Fibroblast of skin of right biceps (primary cell): Measurements from ENCODE around the gene TUBB4B.

Experiments
- DNase-seq: peaks from one replicate; pipeline ENCODE4 v3.0.0-alpha.2; 2013

The TUBB4B gene

DNA sequence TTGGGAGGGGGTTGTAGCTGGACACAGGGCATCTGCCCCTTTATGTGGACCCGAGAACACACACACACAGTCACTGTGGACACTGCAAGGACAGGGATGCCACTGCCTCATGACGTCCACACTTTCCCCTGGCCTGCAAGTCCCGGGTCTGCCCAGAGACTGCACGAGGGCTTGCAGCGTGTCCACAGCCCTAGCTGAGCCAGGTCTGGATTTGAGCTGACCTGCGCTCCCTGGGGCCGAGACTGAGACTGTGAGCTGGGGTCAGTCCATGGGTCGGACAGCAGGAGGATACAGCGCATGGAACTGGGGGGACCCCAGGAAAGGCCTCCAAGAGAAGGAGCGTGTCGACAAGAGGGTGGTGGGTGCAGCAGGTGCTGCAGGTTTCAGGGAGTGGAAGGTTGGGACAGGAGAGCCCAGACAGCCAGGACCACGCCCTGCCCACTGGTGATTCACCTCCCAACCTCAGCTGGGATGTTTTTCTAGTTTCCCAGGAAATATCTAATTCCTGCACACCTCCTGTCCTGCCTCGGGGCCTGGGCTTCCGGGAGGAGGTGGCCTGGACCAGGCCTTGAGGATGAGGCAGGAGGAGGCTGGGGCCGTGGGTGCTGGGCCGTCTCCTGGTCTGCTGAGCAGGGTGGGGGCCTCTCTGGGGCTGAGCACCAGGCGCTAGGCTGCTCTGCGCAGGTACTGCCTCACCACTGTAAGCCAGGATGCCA, 14.6 kb upstream of the TUBB4B start:
- DNase-seq = no peak

DNA sequence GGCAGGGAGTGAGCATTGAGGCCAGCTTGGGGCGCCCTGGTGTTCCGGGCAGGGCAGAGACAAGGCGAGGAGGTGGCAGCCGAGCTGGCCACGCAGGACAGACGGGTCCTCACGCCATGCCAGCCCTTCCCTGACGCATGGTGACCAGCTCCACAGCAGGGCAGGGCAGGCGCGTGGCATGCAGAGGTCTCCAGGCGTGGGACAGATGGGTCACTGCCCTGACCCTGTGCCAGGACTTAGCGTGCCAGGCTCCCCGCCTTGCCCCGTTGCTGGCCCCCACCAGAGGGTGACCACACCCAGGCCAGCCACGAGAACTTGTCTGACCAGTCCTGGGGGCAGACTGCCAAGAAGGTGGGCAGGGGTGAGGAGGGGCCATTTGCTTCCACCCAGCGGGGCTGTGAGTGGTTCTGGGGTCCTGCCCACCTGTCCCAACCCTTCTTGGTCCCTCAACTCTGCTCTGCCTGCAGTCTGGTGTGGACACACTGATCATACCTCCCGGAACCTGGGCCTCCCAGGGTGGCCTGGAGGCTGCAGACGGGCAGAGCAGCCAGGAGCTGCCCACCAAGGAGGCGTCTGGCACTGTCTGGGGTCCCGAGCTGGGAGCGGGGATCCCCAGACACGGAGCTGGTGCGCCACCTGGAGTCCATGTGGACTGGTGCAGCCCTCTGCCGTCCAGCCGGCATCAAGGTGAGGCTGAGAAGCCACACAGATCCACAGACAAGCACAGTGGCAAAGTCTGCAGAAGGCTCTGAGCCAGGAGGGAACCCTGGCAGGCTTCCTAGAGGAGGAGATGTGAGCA, 13.8 kb upstream of the TUBB4B start, which contains the start of gene RNF224:
RNF224 (plus strand) TSS at position 449 of the 799 bp plus-strand sequence. CDS start 834 bp downstream, outside the sequence.
- peak; percentile 64 for DNase-seq

DNA sequence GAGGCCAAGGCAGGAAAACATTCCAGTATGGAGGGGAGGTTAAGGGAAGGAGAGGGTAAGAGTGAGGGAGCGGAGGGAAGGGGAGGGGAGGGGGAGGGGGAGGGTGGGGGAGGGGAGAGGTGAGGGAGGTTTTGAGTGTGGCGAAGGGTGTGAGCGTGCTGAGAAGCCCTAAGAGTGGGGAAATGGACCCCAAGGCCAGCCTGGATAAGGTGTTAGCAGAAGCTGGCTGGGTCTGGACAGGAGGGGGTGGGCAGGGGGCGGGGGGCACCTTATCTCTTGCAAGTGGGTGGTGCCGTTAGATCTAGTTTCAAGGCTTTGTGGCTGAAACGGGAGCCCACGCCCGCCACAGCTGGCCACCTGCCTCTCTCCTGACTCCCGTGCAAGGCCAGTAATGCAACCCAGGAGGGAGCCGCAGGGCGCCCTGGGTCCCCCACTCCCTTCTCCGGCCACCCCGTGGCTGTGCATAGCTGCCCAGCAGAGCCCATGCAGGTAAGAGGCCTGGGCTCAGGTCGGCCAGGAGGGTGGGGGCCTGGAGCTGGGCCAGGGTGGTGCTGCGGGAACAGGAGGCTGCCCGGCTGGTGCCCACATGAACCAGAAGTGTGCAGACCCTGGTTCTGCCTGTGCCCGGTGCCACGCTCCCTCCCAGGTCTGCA, 13.1 kb upstream of the TUBB4B start:
- no peak for DNase-seq

DNA sequence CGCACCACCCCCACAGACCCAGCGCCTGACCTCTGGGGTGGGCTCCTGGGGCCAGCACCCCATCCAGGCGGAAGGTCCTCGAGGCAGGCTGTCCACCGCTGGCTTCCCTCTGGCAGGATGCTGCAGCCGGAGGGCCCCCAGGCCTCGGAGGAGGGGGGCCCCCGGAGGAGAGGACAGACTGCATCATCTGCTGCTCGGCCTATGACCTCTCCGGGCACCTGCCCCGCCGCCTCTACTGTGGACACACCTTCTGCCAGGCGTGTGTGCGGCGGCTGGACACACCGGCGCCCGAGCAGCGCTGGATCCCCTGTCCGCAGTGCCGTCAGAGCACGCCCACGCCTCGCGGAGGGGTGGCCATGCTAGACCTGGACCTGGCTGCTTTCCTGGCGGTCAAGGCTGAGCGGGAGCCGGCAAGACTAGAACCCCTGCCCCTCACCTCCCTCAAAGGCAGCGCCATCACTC, 12.6 kb upstream of the TUBB4B start:
- no peak for DNase-seq

DNA sequence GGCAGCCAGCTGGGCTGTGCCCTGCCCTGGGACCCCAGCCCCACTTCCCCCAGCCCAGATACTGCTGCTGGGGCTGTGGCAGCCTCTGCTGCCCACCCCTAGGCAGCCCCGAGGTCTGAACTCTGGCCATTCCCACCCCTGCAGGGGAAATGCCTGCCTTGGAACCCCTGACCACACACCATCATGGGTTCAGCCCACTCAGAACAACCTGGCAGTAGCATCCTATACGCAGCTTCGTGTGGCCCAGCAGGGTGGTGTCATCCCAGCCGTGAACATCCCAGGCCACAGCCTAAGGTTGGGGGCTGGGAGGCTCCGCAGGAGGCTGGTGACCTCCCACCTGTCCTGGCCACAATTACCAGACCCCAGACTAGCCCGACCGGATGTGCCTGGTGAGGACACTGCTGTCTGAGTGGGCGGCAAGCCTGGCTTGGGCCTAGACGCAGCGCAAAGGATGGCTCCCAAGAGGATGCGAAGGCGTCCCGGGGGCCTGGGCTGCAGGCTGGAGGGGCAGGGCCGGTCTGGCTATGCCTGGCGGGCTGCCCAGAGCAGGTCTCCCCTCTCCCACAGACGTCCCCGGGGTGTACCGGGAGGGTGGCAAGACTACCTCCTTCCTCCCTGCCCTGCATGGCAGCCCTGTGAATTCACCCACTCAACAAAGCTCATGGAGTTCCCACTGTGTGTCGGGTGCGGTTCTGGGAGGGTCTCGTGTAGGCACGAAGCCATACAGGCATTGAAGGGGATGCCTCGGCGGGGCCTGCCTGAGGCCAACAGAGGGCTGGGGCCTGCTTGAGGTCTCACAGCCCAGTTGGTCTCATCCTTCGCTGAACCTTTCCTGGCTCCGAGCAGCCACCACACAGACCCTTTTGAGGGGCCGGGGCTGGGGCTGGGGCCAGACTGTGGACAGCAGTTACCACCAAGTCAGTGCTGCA, 11.9 kb upstream of the TUBB4B start:
- DNase-seq = no peak

DNA sequence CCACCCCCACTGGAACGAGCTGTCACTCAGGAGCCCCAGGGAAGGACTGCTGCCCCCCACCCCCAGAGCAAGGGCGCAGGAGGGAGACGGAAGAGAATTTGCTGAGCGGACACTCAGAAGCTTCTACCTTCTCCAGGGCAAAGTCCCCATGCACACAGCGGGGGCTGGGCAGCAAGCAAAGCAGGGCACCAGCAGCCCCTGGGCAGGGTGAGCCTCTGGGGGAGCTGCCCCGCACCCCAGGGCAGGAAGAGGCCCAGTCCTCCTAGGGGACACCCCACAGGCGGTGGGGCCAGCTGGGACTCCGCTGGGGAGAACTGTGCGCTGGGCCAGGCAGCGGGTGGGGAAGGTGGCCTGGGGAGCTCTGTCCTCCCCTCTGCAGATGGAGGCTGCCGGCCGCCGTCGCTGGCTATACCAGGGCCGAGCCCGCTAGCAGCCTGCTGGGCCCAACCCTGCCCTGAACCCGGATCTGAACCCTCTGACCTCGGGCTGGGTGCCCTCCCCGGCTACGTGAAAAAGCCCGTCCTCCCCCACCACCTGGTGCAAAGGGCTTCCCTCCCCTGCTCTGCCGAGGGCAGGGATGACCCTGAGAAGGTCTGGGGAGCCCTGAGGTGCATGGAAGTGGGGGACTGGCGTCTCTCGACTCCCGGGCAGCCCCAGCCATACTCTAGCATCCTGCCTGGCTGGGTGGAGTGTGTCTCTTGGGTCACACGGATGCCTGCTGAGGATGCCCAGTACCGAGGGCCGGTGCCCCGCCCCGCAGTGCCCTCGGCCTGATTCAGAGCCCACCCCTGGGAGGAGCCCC, 11.0 kb upstream of the TUBB4B start:
- no peak for DNase-seq

DNA sequence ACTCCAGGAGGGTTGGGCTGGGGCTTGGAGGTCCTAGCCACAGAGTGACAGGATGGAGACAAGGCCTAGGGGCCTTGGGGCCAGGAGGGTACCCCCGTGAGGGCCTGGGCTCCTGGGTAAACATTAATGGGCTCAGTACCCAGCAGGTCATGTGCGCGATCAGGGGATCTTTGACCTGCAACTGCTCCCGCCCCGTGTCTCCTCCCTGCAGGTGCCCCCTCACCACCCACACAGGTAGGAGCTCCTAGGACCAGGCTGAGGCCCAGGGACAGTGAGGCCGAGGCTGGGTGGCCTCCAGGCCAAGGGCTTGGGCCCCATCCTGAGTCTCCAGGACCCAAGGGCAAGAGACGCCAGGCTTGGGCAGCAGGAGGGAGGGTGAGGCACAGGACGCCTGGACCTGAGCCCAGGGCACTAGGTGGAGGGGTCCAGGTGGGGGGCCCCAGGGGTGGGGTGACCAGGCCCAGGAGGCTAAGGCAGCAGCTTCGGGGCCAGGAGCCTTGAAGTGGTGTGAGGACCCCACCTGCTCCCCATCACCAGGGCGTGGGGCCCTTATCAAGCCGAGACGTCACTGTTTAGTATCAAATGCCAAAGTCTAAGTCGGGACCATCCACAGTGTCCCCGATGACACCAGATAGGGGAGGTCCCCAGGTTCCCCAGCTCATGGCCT, 10.2 kb upstream of the TUBB4B start, which contains the start of gene SLC34A3:
SLC34A3 (plus strand) TSS at position 197 of the 667 bp plus-strand sequence. CDS start 802 bp downstream, outside the sequence.
- no peak for DNase-seq

DNA sequence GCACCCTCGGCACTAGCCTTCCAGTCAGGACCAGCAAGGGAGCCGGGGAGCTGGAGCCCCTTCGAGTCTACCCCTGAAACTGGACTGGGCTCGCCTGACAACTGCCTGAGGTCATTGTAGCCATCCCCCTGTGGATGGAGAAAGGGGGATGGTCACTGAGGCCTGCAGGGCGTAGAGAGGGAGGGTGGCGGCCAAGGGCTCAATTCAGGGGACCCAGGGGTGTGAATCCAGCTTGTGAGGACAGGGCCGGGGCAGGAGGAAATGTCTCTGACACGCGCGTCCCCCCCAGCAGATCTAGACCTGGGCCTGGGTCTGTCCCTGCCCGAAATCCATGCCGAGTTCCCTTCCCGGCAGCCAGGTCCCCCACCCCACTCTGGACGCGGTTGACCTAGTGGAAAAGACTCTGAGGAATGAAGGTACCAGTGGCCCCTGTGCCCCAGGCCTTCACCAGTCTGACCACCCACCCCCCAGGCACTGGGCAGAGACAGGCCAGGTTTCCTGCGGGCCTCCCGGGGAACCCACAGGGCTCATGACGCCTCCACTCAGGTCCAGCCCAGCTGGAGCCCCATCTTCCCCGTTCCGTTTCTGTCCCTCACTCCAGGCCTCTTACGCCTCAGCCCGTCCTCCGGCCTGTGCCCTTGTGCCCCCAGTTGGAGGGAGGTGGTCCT, 9.6 kb upstream of the TUBB4B start:
- DNase-seq = no peak

DNA sequence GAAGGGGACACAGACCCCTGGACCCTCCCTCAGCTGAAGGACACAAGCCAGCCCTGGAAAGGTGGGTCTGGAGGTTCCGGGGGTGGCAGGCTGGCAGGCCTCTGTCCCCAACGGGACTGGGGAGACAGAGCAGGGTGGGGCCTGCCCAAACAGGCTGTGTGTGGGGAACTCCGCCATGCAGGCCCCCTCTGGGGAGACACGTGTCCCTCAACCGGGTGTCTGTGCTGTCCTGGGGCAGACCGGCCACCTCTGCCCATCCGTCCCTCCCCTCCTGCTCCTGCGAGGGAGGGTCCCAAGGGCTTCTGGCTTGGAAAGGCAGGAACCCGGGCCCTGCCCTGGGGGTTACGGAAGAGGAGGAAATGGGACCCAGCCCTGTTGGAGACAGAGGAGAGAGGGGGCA, 9.0 kb upstream of the TUBB4B start:
- no peak for DNase-seq

DNA sequence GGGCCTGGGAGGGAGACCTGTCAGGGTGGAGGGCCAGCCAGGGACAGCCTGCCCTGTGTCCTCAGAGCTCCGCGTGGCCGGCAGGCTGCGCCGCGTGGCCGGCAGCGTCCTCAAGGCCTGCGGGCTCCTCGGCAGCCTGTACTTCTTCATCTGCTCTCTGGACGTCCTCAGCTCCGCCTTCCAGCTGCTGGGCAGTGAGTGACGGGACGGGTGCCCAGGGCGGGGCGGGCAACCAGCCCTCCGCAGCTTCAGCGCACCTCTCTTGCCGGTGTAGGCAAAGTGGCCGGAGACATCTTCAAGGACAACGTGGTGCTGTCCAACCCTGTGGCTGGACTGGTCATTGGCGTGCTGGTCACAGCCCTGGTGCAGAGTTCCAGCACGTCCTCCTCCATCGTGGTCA, 8.6 kb upstream of the TUBB4B start:
- no peak for DNase-seq

DNA sequence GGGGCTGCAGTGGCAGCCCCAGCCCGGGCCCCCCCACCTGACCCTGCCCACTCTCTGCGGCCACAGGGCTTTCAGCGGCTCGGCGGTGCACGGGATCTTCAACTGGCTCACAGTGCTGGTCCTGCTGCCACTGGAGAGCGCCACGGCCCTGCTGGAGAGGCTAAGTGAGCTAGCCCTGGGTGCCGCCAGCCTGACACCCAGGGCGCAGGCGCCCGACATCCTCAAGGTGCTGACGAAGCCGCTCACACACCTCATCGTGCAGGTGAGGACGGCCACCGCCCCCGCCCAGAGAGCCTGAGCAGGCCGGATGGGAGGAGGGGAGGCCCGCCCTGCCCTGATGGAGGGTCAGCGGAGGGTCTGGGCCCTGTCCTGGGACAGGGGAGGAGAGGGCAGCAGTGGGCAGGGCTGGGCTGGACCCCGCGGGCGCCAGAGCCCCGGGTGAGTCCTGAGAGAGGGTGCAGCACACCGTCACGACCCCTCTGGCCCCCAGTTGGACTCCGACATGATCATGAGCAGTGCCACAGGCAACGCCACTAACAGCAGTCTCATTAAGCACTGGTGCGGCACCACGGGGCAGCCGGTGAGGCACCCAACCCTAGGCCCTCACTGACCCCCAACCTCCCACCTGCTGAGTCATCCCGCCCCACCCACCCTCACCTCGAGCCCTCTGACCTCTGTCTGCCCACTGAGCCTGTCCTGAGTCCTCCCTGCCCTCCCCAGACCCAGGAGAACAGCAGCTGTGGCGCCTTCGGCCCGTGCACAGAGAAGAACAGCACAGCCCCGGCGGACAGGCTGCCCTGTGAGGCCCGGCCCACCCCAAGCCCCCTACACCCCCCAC, 7.7 kb upstream of the TUBB4B start:
- no peak for DNase-seq

DNA sequence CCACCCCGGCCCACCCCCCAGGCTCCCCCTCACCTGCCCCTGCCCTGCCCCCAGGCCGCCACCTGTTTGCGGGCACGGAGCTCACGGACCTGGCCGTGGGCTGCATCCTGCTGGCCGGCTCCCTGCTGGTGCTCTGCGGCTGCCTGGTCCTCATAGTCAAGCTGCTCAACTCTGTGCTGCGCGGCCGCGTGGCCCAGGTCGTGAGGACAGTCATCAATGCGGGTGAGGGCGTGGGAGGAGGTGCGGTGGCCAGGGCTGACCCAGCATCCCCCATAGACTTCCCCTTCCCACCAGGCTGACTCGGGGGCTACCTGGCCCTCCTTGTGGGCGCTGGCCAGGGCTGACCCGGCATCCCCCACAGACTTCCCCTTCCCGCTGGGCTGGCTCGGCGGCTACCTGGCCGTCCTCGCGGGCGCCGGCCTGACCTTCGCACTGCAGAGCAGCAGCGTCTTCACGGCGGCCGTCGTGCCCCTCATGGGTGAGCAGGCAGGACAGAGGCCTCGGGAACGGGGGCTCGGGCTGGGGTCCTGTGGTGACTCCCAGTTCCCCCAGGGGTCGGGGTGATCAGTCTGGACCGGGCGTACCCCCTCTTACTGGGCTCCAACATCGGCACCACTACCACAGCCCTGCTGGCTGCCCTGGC, 6.9 kb upstream of the TUBB4B start:
- DNase-seq = no peak

DNA sequence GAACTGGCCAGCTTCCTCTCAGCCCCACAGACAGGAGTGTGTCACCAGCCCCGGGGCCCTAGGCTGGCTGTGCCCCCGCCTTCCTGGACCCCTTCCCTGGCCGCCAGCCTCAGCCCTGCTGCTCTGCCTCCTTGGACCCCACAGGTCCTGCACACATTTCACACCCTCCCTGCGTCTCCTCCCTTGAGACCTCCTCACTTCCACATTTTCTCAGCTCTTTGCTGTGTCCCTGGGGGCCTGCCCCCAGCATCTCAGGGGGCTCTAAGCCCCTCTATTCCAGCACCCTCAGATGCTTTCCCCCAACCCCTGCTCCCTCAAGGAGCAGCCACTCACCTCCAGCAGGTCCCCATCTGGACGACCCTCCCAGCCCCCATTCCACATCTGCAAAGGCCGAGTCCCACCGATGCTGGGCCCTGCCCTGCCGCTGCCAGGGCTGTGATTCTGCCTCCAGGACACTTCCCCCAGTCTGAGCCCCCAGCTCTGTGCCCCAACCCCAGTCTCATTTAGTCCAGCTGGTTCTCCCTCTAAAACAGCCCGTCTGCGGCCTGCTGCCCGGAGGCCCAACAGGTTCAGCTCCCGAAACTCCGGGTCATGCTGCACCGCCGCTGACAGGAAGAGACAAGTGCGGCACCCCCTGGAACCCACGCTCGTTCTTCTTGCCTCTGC, 6.2 kb upstream of the TUBB4B start:
- no peak for DNase-seq

DNA sequence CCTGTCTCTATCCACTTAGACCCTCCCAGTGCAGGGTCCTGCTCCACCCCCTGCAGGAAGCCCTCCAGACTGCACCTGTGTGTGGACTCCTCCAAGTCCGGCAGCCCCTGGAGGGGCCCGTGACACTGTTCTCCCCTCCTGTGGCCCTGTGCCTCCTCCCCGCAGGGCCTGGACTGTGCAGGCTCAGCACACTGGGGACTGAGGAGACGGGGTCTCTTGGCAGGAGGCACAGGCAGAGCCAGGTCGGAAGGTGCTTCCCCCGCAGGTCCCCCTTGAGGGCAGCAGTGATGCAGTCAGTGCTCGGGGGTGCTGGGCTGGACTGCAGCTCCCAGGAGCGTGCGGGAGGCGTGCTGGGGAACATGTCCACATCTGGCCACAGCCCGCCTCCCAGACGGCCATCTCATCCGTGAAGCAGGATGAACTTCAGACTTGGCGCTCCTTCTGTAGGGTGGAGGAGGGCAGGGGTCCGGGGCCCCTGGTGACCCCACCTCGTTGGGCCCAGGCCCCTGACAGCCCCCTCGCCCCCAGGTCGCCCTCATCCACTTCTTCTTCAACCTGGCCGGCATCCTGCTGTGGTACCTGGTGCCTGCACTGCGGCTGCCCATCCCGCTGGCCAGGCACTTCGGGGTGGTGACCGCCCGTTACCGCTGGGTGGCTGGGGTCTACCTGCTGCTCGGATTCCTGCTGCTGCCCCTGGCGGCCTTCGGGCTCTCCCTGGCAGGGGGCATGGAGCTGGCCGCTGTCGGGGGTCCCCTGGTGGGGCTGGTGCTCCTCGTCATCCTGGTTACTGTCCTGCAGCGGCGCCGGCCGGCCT, 5.5 kb upstream of the TUBB4B start:
- no peak for DNase-seq

DNA sequence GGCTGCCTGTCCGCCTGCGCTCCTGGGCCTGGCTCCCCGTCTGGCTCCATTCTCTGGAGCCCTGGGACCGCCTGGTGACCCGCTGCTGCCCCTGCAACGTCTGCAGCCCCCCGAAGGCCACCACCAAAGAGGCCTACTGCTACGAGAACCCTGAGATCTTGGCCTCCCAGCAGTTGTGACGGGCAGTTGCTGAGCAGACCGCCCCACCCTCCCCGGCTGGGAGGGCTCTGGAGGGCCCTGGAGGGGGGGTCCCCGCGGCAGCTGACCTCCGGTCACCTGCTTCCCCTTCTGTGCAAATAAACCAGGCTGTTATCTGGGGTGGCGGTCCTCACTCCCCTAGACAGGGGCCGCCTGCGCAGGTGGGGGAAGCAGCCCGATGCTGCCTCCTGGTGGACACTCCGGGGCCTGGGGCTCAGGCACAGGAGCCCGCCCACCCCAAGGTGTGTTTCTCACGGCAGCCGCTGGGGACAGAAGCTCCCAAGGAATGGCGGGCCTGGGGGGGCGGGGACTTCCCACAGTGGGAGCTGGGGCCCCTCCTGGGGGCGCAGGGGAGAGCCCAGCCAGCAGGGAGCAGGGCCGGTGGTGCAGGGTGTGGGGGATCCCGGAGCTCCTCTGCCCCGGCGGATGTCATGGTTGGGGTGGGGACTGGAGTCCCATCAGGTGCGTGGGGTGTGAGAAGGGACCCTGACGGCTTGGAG, 4.7 kb upstream of the TUBB4B start:
- peak; percentile 77 for DNase-seq

DNA sequence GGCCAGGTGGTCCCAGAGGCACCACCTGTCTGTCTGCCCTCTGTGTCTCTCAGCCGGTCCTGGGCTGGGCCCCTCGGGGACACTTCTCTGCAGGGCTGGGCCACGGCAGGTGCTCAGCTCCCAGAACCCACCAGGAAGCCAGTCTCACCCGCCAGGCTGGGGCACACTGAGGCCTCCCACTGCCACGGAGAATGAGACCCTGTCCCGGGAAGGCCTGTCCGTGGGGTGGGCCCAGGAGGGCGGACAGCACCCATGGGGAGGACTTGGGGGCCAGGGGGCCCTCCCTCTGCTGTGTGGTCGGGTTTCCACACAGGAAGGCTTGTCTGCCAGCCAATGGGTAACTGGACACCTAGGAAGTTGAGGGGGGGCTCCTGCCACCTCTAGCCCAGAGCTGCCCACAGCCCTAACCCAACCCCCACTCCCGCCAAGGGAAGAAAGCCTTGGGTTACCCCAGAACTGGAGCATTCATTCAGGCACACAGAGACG, 4.1 kb upstream of the TUBB4B start:
- DNase-seq = no peak
